HepG2 (cell line): Measurements from ENCODE around the gene C4B. TPM values are rescaled to one million over a fixed set of nuclear protein-coding genes. Genes with fewer than 3 reads are reported as not detected.
A peak's percentile ranks its signal among the peaks of the same experiment; 100 is the strongest.

Experiments
- EP300 ChIP-seq, 3 experiments: sonication (generic) in 1 of 3; formaldehyde crosslinking in 1 of 3; IDR thresholded peaks; 2 replicates each; pipeline versions ENCODE4 v1.5.1 to v1.6.1; 2011 to 2020; ENCODE audit warnings: low read depth in 2 of 3, low read length in 2 of 3, borderline replicate concordance in 1 of 3, improper control_type of control experiment in 1 of 3, mild to moderate bottlenecking in 1 of 3, missing genetic modification reagents in 1 of 3, moderate library complexity in 1 of 3
- KDM2A ChIP-seq: sonication (generic); formaldehyde crosslinking; IDR thresholded peaks from 2 replicates; pipeline ENCODE4 v1.4.0; 2020; ENCODE audit warnings: low read depth, missing genetic modification reagents, borderline replicate concordance
- MEIS2 ChIP-seq: sonication (generic); formaldehyde crosslinking; IDR thresholded peaks from 2 replicates; pipeline ENCODE4 v1.9.0; 2021; ENCODE audit warnings: mild to moderate bottlenecking, missing genetic modification reagents
- MZF1 ChIP-seq: sonication (generic); formaldehyde crosslinking; IDR thresholded peaks from 2 replicates; pipeline ENCODE4 v1.8.1; 2023; ENCODE audit warnings: mild to moderate bottlenecking, missing genetic modification reagents, borderline replicate concordance
- RXRA ChIP-seq: sonication (generic); formaldehyde crosslinking; IDR thresholded peaks from 2 replicates; pipeline ENCODE4 v1.5.1; 2020; ENCODE audit warnings: missing genetic modification reagents
- SP2 ChIP-seq: sonication (generic); formaldehyde crosslinking; IDR thresholded peaks from 2 replicates; pipeline ENCODE4 v1.5.1; 2020; ENCODE audit warnings: mild to moderate bottlenecking, missing genetic modification reagents
- SRY ChIP-seq: sonication (generic); formaldehyde crosslinking; IDR thresholded peaks from 2 replicates; pipeline ENCODE4 v1.8.0; 2022; ENCODE audit warnings: mild to moderate bottlenecking, missing genetic modification reagents
- YEATS2 ChIP-seq: sonication (generic); formaldehyde crosslinking; IDR thresholded peaks from 2 replicates; pipeline ENCODE4 v1.4.0; 2020; ENCODE audit warnings: missing genetic modification reagents, borderline replicate concordance
- ZBTB38 ChIP-seq: sonication (generic); formaldehyde crosslinking; IDR thresholded peaks from 2 replicates; pipeline ENCODE4 v1.5.1; 2020; ENCODE audit warnings: mild to moderate bottlenecking, missing genetic modification reagents
- ZFP37 ChIP-seq: sonication (generic); formaldehyde crosslinking; IDR thresholded peaks from 2 replicates; pipeline ENCODE4 v1.4.0; 2020; ENCODE audit warnings: missing genetic modification reagents, borderline replicate concordance
- ZFP62 ChIP-seq: sonication (generic); formaldehyde crosslinking; IDR thresholded peaks from 2 replicates; pipeline ENCODE4 v1.4.0; 2020; ENCODE audit warnings: missing genetic modification reagents
- ZNF274 ChIP-seq: sonication (generic); formaldehyde crosslinking; IDR thresholded peaks from 2 replicates; pipeline ENCODE4 v1.5.1; 2020; ENCODE audit warnings: mild to moderate bottlenecking, missing genetic modification reagents
- ZNF282 ChIP-seq: fragments of 450-650 bp; IDR thresholded peaks from 2 replicates; pipeline ENCODE4 v1.6.1; 2018; ENCODE audit not compliant: partially characterized antibody
- ZNF577 ChIP-seq: sonication (generic); formaldehyde crosslinking; IDR thresholded peaks from 2 replicates; pipeline ENCODE4 v1.4.0; 2020; ENCODE audit warnings: mild to moderate bottlenecking, low read depth, missing genetic modification reagents, borderline replicate concordance
- ZNF616 ChIP-seq: sonication (generic); formaldehyde crosslinking; IDR thresholded peaks from 2 replicates; pipeline ENCODE4 v1.5.0; 2020; ENCODE audit warnings: low read depth, mild to moderate bottlenecking, missing genetic modification reagents
- ZSCAN9 ChIP-seq: IDR thresholded peaks from 2 replicates; pipeline ENCODE4 v1.6.1; 2016; ENCODE audit warnings: borderline replicate concordance
- polyA plus RNA-seq, 8 experiments: library from polyadenylated mRNA; depleted of rRNA in 3 of 8; stranded (reverse) in 7 of 8; unstranded in 1 of 8; fragments of >200 nt; fragmentation: Illumina TruSeq in 4 of 8; extraction: Trizol in 4 of 8; gene quantifications; 2 replicates each; pipeline versions ENCODE4 v1.2.1 to v1.2.3, GENCODE V29; 2011 to 2016; ENCODE audit warnings: low read depth in 4 of 8, missing spikeins in 1 of 8, mixed read lengths in 1 of 8; ENCODE audit not compliant: insufficient read depth in 1 of 8
- total RNA-seq, 5 experiments: library from RNA; depleted of rRNA; stranded (reverse); fragments of >200 nt; fragmentation: Illumina TruSeq; extraction: Trizol; gene quantifications; 2 replicates each; pipeline ENCODE4 v1.2.3, GENCODE V29; 2016; ENCODE audit warnings: low read depth in 1 of 5
- TF ChIP-seq, protein P1 (sequence below): sonication (generic); formaldehyde crosslinking; IDR thresholded peaks from 2 replicates; pipeline ENCODE4 v1.5.1; 2020; ENCODE audit warnings: mild to moderate bottlenecking, missing genetic modification reagents, moderate library complexity
- TF ChIP-seq, protein P2 (sequence below): IDR thresholded peaks from 2 replicates; pipeline ENCODE4 v1.6.1; 2012; ENCODE audit warnings: inconsistent platforms
- TF ChIP-seq, protein P3 (sequence below): sonication (generic); formaldehyde crosslinking; IDR thresholded peaks from 2 replicates; pipeline ENCODE4 v1.4.0; 2020; ENCODE audit warnings: missing genetic modification reagents, low read depth, mild to moderate bottlenecking, borderline replicate concordance
- TF ChIP-seq, protein P4 (sequence below): IDR thresholded peaks from 2 replicates; pipeline ENCODE4 v1.6.1; 2018; ENCODE audit warnings: missing genetic modification reagents, mild to moderate bottlenecking, missing compliant biosample characterization
- TF ChIP-seq, protein P5 (sequence below): sonication (generic); formaldehyde crosslinking; IDR thresholded peaks from 2 replicates; pipeline ENCODE4 v1.5.0; 2020; ENCODE audit warnings: missing genetic modification reagents
- TF ChIP-seq, protein P6 (sequence below): sonication (generic); formaldehyde crosslinking; IDR thresholded peaks from 2 replicates; pipeline ENCODE4 v1.5.0; 2020; ENCODE audit warnings: missing genetic modification reagents

C4B gene
- total and polyA plus RNA-seq, 2 of the 13 experiments (the other 11 are each of a cell fraction or from before 2014, with no cell fraction given): 167 to 538 TPM

DNA sequence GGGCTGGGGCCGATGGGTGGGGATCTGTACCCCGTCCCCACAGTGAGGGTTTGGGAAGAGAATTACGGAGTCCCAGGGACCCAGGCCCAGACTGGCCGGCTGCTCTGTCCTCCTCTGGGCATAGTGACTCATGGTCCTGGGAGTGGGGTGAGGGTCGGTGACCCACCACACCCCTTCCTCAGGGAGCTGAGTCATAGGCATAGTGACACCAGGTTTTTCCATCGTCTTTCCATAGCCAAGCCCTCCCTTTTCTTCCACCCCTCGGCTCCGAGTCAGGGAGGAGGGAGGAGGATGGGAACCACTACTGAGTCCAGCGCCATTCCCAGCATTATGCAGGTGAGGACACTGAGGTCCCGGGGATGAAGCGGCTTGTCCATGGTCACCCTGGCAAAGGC is 32.5 kb downstream of the C4B start (continued):
- TF ChIP-seq, protein P1, sequence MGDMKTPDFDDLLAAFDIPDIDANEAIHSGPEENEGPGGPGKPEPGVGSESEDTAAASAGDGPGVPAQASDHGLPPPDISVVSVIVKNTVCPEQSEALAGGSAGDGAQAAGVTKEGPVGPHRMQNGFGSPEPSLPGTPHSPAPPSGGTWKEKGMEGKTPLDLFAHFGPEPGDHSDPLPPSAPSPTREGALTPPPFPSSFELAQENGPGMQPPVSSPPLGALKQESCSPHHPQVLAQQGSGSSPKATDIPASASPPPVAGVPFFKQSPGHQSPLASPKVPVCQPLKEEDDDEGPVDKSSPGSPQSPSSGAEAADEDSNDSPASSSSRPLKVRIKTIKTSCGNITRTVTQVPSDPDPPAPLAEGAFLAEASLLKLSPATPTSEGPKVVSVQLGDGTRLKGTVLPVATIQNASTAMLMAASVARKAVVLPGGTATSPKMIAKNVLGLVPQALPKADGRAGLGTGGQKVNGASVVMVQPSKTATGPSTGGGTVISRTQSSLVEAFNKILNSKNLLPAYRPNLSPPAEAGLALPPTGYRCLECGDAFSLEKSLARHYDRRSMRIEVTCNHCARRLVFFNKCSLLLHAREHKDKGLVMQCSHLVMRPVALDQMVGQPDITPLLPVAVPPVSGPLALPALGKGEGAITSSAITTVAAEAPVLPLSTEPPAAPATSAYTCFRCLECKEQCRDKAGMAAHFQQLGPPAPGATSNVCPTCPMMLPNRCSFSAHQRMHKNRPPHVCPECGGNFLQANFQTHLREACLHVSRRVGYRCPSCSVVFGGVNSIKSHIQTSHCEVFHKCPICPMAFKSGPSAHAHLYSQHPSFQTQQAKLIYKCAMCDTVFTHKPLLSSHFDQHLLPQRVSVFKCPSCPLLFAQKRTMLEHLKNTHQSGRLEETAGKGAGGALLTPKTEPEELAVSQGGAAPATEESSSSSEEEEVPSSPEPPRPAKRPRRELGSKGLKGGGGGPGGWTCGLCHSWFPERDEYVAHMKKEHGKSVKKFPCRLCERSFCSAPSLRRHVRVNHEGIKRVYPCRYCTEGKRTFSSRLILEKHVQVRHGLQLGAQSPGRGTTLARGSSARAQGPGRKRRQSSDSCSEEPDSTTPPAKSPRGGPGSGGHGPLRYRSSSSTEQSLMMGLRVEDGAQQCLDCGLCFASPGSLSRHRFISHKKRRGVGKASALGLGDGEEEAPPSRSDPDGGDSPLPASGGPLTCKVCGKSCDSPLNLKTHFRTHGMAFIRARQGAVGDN (CRISPR knock-in tag): no peak
- TF ChIP-seq EP300 (IDR thresholded peaks at IDR 0.05; ENCODE audit: low read depth in 2 of 2, low read length in 2 of 2) (peak in 1 of 2 experiments; percentile 13; a peak in 1 of 4 replicates), EP300 (CRISPR knock-in tag; IDR thresholded peaks at IDR 0.05; ENCODE audit: borderline replicate concordance) (no peak), ZNF282 (no peak), ZNF577 (CRISPR knock-in tag) (no peak), ZBTB38 (CRISPR knock-in tag) (no peak), ZNF616 (CRISPR knock-in tag) (no peak), YEATS2 (CRISPR knock-in tag) (0 out of 2 replicates have a peak, but pooled peaks have one; percentile 35), SP2 (CRISPR knock-in tag) (no peak), MZF1 (CRISPR knock-in tag) (no peak), RXRA (CRISPR knock-in tag) (0 out of 2 replicates have a peak, but pooled peaks have one; percentile 19), ZNF274 (CRISPR knock-in tag) (no peak), ZFP62 (CRISPR knock-in tag) (no peak), SRY (CRISPR knock-in tag) (no peak), MEIS2 (CRISPR knock-in tag) (no peak), ZFP37 (CRISPR knock-in tag) (no peak), KDM2A (CRISPR knock-in tag) (no peak), ZSCAN9 (CRISPR knock-in tag) (no peak)
- TF ChIP-seq, protein P2, sequence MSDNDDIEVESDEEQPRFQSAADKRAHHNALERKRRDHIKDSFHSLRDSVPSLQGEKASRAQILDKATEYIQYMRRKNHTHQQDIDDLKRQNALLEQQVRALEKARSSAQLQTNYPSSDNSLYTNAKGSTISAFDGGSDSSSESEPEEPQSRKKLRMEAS: 0 out of 2 replicates have a peak, but pooled peaks have one; percentile 12
- TF ChIP-seq, protein P3, sequence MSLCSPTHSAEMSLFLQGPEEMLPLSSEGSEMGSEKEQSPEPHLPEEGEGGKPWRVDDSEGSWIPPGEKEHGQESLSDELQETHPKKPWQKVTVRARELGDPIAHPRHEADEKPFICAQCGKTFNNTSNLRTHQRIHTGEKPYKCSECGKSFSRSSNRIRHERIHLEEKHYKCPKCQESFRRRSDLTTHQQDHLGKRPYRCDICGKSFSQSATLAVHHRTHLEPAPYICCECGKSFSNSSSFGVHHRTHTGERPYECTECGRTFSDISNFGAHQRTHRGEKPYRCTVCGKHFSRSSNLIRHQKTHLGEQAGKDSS: no peak
- TF ChIP-seq, protein P4, sequence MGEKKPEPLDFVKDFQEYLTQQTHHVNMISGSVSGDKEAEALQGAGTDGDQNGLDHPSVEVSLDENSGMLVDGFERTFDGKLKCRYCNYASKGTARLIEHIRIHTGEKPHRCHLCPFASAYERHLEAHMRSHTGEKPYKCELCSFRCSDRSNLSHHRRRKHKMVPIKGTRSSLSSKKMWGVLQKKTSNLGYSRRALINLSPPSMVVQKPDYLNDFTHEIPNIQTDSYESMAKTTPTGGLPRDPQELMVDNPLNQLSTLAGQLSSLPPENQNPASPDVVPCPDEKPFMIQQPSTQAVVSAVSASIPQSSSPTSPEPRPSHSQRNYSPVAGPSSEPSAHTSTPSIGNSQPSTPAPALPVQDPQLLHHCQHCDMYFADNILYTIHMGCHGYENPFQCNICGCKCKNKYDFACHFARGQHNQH (CRISPR knock-in tag): no peak
- TF ChIP-seq, protein P5, sequence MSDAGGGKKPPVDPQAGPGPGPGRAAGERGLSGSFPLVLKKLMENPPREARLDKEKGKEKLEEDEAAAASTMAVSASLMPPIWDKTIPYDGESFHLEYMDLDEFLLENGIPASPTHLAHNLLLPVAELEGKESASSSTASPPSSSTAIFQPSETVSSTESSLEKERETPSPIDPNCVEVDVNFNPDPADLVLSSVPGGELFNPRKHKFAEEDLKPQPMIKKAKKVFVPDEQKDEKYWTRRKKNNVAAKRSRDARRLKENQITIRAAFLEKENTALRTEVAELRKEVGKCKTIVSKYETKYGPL (CRISPR knock-in tag): no peak
- TF ChIP-seq, protein P6, sequence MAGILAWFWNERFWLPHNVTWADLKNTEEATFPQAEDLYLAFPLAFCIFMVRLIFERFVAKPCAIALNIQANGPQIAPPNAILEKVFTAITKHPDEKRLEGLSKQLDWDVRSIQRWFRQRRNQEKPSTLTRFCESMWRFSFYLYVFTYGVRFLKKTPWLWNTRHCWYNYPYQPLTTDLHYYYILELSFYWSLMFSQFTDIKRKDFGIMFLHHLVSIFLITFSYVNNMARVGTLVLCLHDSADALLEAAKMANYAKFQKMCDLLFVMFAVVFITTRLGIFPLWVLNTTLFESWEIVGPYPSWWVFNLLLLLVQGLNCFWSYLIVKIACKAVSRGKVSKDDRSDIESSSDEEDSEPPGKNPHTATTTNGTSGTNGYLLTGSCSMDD: 0 out of 2 replicates have a peak, but pooled peaks have one; percentile 46
